ENCODE data around the gene KCNAB1.
"Not testable (repeated sequence)": the region's sequence is repeated elsewhere in the genome, so short reads cannot be mapped to it uniquely, and the experiment has no call there.

The KCNAB1 gene

DNA sequence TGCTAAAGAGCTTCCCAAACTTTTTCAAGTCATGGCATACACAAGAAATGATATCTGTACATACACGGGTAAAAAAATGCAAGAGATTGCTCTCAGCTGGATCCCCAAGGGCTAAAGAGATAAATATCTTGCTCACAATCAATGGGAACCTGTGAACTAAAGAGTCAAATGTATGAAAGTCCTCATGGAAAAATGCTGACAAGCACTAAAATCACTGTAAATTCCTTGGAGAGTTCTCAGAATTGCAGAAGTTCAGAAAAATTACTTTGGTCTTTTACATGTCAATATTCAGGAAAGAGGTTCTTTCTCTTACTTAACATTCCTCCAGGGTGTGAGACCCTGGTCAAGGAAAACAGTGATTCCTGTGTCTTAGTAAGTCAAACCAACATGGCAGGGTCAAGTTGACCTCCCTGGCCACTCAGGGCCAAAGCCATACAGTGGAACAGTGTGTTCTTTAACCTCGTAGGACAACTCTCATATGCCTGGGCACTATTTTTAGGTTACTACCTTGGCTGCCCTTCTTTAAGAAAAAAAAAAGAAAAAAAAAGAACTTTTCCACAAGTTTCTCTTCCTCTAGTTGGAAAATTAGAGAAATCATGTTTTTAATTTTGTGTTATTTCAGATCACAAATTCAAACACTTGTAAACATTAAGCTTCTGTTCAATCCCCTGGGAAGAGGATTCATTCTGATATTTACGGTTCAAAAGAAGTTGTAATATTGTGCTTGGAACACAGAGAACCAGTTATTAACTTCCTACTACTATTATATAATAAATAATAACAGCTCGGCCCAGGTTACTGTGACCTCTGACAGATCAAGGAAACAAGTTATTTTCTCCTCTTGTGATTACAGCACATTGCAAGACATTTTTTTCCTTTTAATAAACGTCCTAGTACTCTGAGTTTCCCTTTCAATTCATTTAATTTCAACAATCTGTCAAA lies 422.0 kb downstream of the KCNAB1 start:
- DNase-seq (ENCODE audit: low read depth) = no peak

DNA sequence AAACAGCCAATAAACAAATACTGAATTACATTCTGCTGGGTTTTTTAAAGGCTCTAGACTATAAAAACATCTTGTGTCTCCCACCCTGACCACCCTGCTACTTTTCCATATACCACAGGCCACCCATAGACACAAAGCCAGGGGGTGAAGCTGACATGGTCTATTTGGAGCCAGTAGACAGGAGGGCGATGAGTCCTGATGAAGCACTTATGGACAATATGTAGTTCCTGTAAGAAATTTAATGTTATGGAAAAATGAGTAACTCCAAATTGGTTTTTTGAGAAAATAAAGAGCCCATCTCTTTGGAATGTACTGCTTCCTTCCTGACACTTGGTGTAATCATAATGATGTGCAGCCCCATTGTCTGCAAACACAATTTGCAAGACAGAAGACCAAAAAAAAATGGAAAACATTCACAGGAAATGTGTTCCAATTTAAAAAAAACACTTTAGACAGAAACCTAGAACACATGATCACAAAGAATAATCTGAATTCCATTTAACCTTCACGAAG lies 422.7 kb downstream of the KCNAB1 start:
- DNase-seq (ENCODE audit: low read depth) = no peak

DNA sequence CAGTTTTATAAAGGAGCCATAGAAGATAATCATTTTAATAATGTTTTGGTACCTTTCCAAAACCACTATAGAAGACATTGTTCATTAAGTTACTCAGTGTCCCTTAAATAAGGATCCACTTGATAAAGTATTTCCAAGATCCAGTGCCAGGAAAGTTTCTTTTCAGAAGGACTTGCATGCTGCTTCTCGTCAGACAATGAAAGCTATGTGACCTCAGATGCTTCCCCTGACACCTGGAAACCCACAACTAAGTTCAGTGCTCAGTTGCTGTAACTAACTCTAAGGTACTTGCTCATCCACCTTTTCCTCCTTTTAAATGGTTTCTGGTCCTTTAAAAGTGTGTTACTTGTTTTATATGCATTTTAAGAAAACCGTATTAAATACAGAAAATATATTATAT lies 427.3 kb downstream of the KCNAB1 start:
- DNase-seq (ENCODE audit: low read depth) = no peak

DNA sequence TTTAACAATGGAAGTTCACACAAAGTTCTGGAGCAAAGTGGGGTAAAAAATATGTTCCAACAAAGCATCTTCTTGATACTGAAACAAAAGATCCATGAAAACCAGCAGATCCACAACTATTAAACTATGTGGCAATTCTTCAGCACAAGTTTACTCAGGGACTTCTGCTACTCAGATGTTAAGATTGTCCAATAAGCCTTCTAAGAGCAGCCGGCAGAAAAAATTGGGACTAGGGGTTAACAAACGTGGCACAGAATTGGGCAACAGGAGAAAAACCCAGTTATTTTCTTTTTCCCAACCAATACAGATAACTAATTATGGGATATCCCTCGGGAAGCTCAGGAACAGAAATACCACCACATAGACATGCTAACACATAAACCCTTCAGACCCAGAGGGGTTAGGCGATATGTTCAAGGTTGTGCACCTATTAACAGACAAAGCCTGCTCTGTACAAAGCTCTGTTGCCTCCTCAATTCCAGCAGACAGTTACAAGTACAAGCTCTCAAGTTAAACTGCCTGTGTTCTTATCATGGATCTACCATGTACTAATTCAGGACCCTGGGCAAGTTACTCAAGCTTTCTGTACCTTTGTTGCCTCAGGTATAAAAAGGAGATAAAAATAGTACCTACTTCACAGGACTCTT lies 427.8 kb downstream of the KCNAB1 start:
- no peak for DNase-seq (ENCODE audit: low read depth)

DNA sequence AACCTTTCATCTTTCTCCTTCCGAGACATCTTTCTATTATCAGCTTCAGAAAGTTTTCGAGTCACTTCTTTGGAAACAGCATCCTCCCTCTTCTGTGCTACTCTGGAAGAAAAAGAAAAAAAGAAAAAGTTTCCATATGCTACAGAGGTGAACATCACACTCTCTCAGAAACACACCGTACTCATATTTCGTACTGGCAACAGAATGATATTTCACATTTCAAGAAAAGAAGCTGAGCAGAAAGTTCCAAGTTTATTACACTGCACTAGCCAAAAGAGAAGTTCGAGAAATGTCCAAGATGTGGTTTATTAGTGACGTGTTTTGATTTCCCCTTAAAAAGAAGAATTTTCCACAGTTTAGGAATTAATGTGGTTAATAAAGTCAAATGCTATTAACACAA lies 428.5 kb downstream of the KCNAB1 start:
- DNase-seq (ENCODE audit: low read depth) = no peak

DNA sequence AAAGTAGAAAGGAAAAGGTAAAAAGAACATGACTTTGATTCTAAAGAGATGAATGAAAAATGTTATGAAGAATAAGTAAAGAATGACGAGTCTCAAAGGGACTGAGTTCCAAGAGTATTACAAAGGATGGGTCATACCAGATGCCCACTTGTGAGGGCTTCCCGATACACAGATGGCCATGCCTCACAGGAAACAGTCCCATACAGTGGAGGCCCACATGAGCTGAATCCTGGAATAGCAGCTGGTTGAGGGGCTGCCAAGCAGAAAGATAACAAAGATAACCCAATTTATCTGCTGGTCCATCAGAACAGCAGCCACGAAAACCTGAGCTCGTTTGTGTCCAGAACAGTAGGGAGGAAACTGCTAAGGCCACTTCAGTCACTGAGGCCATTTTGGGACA lies 430.9 kb downstream of the KCNAB1 start:
- DNase-seq (ENCODE audit: low read depth) = peak; percentile 22

DNA sequence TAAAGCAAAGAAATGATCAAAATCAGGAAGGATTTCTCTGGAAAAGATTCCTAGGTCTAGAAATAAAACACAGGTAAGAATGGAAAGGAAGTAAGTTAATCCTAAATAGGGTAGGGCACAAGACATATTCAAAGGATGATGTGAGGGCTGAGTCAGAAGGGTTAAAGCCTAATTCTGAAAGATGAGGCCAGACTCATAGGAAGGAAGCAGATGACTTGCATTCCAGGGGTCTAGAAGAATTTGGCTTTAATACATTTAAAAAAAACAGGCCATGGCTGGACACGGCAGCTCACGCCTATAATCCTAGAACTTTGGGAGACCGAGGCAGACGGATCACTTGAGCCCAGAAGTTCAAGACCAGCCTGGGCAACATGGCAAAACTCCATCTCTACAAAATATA lies 431.4 kb downstream of the KCNAB1 start:
- DNase-seq (ENCODE audit: low read depth) = peak; percentile 49

DNA sequence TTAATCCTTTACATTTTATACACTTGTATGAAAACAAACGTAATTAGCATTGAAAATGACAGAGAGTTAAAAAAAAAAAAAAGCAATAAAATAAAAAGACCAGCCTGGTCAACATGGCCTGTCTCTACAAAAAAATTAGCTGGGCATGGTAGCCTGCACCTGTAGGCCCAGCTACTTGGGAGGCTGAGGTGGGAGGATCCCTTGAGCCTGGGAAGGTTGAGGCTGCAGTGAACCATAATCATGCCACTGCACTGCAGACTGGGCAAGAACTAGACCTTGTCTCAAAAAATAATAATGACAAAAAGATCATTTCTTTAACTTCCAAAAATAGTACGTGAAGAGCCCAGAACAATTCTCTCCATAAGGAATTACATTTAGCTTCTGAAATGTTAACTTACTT lies 432.6 kb downstream of the KCNAB1 start:
- DNase-seq (ENCODE audit: low read depth) = no peak

DNA sequence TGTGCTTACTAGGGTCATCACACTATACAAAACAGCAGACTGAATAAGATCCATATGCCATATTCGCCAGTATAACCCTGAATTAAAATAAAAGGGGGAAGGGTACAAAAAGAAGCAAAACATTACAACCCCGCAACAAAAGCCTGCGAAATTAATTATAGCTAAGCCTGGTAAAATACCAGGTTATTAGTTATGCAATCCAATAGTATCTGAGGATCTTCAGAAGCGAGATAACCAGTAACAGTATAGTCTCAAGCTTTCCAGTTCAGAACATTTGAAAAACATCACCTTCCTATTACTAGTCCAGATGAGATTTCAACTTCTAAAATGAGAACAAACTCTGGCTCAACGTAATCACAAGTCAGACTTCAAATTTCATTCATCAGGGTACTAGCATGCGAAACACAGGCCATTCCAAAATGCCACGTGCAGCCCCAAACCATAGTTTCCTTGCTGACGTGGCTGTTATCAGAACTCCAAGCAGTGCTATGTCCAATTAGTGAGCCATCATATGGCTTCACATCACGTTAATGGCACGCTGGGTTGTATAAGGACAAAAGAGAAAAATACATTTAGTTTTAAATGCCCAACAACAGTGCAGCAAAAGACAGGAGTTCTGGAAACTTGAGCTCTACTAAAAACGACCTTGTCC lies 433.5 kb downstream of the KCNAB1 start:
- peak; percentile 40 for DNase-seq (ENCODE audit: low read depth)

DNA sequence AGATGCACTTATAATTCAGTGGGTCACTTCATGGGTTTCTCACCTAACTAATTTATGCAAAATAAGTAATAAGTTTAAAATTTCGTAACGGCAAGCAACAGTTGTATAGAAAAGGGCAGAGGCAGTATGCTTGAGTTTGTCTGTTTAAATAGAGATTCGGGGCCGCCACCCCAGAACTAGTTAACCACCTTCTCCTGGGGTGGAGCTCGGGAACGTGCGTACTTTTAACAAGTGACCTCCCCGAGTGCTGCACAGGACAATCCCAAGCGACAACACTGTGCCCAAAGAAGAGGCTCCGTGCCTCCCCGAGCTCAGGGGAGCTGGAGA lies 434.1 kb downstream of the KCNAB1 start:
- DNase-seq (ENCODE audit: low read depth) = no peak

DNA sequence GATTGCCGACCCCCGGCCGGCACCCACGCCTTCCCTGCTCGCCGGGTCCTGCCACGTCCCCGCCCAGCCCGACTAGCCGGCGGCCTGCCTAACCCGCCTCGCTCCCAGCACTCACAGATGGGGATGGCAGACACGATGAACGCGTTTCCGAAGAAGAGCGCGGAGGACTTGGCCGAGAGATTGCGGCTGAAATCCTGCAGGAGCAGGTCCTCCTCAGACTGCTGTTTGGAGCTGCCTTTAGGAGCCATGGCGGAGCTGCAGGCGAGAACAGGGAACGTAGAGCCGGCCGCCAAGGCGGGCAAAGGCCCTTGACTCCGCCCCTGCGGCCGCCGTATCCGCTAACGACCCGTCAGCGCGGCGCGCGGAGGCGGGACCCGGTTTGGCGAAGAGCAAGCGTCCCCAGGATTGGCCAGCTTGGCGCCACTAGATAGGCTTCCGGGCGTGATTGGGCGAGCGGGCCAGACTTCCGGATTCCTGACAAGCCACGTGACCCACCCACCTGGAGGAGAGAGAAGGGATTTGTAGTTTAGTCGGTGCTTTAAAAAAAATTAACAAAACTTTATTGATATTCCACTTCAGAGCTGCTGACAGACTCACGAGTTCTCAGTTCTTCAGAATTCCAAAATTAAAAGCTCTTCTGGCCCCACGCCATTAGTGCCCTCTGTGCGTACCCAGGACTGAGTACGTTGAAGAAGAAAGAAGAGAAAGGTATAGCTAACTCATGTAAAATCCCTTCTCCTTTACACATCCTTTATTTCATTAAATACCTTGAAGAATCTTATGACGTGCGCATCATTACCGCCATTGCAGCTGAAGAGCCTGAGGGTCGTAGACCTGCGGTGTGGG lies 434.7 kb downstream of the KCNAB1 start, which contains the start of gene SSR3:
Gene SSR3 (minus strand): TSS at position 276 of the 846 bp plus-strand sequence. CDS start 28 bp downstream, at position 248.
- peak; percentile 99 for DNase-seq (ENCODE audit: low read depth)

DNA sequence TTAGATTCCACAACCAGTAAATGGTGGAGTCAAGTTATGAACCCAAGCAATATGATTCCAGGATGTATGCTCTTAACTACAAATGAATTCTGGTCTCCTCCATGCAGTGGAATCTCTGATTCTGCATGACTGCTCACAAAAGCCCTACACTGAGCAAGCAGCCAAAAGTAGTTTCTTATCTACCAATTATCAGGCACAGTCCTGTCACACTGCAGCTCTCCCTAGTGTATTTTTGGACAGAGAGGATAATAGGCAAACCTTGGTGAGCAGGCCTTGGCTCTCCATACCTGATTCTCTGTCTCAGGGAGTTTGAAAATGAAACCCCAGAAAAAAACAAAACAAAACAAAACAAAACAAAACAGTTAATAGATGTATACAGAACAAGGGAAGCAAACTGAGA lies 438.0 kb downstream of the KCNAB1 start:
- no peak for DNase-seq (ENCODE audit: low read depth)

DNA sequence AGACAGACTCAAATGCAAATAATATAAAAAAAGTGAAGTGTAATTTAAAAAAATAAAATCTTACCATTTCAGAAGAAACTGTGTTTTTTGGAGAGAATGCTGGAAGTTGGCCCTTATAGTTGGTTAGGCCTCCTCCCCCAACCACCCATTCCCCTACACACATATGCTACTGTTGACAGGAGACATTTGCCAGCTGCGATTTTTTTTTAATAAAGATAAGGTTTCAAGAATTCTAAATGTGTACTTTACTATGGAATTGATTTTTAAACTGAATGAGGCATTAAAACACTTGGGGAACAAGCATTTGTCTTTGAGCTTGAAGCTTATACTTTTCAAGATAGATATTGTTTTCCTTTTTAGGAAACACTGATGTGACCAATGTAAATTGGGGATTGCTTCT lies 438.9 kb downstream of the KCNAB1 start:
- no peak for DNase-seq (ENCODE audit: low read depth)

DNA sequence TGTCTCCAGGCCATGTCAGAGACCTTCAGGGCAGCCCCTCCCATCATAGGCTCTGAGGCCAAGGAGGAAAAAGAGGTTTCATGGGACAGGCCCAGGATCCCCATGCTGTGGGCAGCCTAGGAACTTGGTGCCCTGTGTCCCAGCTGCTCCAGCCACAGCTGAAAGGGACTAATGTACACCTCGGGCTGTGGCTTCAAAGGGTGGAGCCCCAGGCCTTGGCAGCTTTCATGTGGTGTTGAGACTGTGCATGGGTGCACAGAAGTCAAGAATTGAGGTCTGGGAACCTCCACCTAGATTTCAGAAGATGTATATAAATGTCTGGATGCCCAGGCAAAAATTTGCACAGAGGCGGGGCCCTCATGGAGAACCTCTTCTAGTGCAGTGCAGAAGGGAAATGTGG lies 441.2 kb downstream of the KCNAB1 start:
- no peak for DNase-seq (ENCODE audit: low read depth)

DNA sequence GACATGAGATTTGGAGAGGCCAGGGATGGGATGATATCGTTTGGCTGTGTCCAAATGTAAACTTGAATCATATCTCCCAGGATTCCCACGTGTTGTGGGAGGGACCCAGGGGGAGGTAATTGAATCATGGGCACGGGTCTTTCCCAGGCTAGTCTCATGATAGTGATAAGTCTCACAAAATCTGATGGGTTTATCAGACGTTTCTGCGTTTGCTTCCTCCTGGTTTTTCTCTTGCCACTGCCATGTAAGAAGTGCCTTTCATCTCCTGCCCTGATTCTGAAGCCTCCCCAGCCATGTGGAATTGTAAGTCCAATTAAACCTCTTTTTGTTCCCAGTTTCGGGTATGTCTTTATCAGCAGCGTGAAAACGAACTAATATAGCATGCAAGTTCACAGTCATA lies 442.1 kb downstream of the KCNAB1 start:
- not testable (repeated sequence) for DNase-seq (ENCODE audit: low read depth)

DNA sequence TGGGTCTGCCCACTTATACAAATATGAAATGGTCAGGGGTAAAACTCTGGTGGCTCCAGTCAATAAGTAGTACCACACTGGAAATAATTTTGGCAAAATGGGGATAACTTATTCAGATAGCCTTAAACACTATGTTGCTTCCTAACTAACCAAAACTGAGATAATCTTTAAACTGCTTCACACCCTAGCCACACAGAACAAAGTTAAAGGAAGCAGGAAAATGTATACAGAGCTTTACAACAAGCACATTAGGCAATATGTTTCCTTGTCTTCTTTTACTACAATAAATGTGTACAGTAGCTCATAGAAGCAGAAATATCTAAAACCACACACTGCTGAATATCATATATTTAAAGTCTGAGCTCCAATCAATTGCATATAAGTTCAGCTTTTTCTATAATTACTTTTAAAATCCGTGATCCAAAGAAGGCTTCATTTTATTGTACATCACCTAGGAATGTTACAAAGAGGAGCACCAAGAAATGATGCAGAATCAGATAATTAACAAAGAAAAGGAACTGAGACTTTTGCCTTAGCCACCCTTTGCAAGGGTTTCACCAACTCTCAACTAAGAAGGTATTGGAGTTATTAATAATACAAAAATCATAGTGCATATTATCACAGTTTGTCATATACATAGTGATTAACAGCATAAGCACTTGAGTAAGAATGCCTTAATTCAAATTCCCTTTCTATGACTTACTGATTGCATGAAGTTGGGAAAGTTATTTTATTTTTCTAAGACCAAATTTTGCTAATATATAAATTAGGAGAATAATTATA lies 443.7 kb downstream of the KCNAB1 start:
- no peak for DNase-seq (ENCODE audit: low read depth)

DNA sequence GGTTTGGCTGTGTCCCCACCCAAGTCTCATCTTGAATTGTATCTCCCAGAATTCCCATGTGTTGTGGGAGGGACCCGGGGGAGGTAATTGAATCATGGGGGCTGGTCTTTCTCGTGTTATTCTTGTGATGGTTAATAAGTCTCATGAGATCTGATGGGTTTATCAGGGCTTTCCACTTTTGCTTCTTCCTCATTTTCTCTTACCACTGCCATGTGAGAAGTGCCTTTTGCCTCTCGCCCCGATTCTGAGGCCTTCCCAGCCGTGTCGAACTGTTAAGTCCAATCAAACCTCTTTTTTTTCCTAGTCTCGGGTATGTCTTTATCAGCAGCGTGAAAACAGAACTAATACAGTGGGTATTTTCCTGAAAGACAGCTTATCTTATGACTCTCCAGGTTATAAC lies 448.6 kb downstream of the KCNAB1 start:
- DNase-seq (ENCODE audit: low read depth) = not testable (repeated sequence)

DNA sequence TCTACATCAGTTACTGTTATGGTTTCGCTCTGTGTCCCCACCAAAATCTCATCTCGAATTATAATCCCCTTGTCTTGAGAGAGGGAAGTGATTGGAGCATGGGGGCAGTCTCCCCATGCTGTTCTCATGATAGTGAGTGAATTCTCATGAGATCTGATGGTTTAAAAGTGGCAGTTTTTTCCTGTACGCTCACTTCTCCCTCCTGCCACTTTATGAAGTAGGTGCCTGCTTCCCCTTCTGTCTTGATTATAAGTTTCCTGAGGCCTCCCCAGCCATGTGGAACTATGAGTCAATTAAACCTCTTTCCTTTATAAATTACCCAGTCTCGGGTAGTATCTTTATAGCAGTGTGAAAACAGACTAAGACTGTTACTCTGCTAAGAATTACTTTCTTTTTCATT lies 449.5 kb downstream of the KCNAB1 start:
- DNase-seq (ENCODE audit: low read depth) = not testable (repeated sequence)

DNA sequence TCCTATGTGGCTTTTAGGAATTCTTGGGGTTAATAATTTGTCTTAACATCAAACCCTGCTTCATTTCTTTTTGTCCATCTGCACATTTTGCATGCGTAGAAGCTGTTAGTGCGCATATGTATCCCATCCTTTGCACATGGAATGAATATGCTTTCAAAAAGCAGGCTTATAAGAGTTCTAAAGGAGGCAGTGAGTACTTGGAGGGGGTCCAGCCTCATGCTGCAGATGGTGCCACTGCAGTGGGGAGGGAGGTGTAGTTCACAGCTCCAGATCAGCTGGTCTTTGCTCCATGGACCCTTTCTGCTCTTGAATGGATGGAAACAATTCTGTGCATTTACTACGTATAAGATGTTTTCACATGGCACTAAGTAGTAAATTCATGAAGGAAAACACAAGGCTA lies 455.3 kb downstream of the KCNAB1 start:
- no peak for DNase-seq (ENCODE audit: low read depth)

DNA sequence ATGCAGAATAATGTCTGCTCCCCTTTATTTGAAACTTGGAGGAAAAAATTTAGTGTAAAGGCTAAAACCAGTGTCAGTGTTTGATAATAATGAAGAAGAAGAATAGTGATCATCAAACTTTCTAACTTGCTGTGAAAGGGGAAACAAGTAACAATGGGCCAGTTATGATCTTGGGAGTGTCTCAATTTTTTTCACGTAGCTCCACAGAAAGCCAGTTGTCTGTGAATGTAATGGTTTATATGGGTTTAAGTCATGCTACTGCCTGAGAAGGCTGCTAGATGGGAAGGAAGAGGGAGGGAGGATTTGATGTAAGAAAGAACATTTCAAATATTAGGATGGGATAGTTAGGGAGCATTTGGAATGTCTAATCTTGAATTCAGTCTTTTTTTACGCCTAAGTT lies 455.7 kb downstream of the KCNAB1 start:
- no peak for DNase-seq (ENCODE audit: low read depth)

All from GM04504 (cell line).